Activated CD8-positive, alpha-beta memory T cell treated with anti-CD3 and anti-CD28 coated beads for 36 hours (primary cell): Measurements from ENCODE around the gene PER2. TPM values are rescaled to one million over a fixed set of nuclear protein-coding genes. Genes with fewer than 3 reads are reported as not detected.
"Not testable (repeated sequence)": the region's sequence is repeated elsewhere in the genome, so short reads cannot be mapped to it uniquely, and the experiment has no call there.

Source experiments
- CTCF ChIA-PET: fragments of 350-600 bp; sonication (Branson Sonifier 250); formaldehyde crosslinking; loops from one replicate; lab custom pipeline; 2021; ENCODE audit warnings: antibody characterized with exemption; lab: Charles Lee
- POLR2A ChIA-PET: fragments of 350-600 bp; sonication (Branson Sonifier 250); formaldehyde crosslinking; loops from one replicate; lab custom pipeline; 2021; ENCODE audit warnings: antibody characterized with exemption; lab: Charles Lee
- total RNA-seq, 2 experiments: library from RNA; stranded (reverse); gene quantifications; one replicate each; pipeline ENCODE4 v1.2.3, GENCODE V29; 2021

PER2 gene
- total RNA-seq, 2 experiments from 2014 or later: 12.6 to 14.0 TPM

- POLR2A ChIA-PET: no interaction called here
Measured at GRCh38 chr2:238314576-238314975, 26.2 kb upstream of the PER2 start.

DNA sequence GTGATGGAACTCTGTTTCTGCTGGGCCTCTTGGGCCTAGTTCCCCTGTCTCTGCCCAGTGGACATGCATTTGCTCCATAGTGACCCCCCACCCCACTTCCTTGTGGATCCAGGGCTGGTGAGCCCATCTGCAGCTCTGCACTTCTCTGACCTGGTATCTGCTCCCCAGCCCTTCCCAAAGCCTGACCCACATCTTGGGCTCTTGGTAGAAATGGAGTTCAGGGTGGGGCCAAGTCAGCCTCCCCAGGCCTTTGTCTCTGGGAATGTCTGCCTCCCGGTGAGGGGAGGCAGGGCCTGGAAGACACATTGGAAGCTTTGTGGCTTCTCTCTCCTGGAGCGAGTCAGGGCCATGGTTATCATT, 25.6 kb upstream of the PER2 start:
- ChIA-PET CTCF (interaction anchor here (0.7 kb wide), 1 partner anchor 57 kb away, joined by 4 read pairs; no protein-coding TSS in a partner anchor), POLR2A (no interaction called here)

More at GRCh38 chr2:238314576-238314975, 26.2 kb upstream of the PER2 start:
- CTCF ChIA-PET: interaction anchor here (0.6 kb wide), 1 partner anchor 1737 kb away, joined by 3 read pairs; no protein-coding TSS in a partner anchor

DNA sequence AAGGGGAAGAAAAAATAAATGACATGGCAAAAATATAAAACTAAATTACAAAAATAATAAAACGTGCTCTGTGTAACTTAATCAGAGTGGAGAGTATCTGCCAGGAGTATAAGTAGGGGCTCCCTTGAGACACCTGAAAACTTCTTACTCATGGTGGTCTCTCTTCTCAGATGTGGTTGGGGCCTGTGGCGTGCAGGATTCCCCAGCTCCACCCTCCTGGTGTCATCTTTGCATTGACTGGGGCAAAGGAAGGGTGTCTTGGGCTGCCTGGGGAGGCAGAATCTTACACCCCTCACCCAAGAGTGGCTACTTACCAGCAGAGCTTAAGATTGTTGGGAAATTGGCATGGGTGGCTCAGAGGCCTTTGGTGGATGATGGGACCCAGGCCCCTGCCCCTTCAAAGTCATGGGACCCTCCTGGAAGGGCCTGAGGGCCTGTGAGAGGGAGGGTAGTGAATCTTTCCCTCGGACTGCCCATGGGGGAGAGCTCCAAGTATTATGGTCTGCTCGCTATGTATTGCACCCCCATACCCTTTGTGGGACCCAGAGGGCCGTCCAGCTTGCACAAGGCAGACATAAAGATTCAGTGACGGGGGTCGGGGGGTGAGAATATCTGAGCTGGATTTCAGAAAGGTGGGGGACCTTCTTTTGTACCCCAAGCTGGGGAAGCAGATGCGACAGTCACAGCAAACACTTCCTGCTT, 25.0 kb upstream of the PER2 start:
- CTCF ChIA-PET: interaction anchor here (0.7 kb wide), 1 partner anchor 57 kb away, joined by 4 read pairs; no protein-coding TSS in a partner anchor
- POLR2A ChIA-PET: no interaction called here

- CTCF ChIA-PET, POLR2A ChIA-PET: not testable (repeated sequence)
Measured at GRCh38 chr2:238310721-238311120, 22.3 kb upstream of the PER2 start.

DNA sequence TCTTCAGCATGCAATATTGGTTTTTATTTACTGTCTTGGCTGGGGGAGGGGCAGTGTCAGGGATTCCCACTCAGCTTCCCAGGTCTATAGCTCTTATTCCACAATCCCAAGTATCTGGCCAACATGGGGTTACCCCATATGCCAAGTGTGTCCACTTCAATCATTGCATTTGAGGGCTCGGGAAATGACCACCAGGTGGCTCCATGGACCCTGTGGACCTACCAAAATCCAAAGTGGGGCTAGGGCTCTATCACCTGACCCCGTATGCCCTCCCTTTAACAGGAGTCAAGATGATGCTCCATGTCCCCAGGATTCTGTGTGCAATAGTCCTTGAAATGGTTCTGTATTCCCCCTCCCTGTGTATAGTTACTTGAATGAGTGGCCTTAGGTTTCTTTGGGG, 19.8 kb upstream of the PER2 start:
- POLR2A ChIA-PET: no interaction called here
- CTCF ChIA-PET: no interaction called here

GRCh38 chr2:238306672-238306998, 18.2 kb upstream of the PER2 start:
- CTCF ChIA-PET: no interaction called here
- POLR2A ChIA-PET: interaction anchor here (0.5 kb wide), 1 partner anchor 111 kb away, joined by 7 read pairs; no protein-coding TSS in a partner anchor

DNA sequence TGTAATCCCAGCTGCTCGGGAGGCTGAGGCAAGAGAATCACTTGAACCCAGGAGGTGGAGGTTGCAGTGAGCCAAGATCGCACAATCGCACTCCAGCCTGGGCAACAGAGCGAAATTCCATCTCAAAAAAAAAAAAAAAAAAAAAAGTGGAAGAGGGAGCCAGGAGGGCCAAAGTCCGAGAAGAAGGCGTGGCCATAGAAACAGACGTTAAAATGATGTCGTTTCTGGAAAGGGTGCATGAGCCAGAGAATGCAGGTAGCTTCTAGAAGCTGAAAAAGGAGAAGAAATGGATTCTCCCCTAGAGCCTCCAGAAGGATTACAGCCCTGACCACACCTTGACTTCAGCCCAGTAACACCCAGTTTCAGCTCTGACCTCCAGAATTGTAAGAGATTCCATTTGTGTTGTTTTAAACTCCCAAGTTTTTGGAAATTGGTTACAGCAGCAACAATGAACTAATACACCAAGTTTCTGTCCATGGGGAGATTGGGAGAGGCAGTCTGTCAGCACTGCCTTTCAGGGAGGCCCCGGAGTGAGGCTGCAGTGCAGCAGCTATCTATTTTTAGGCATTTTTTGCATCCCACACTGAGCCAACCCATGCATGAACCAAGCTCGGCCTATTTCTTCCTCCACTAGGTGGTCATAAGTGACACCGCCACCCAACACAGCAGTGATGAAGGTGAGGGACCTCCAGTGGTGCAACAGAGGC, 17.7 kb upstream of the PER2 start:
- POLR2A ChIA-PET: interaction anchor here (0.5 kb wide), 1 partner anchor 110 kb away, joined by 7 read pairs; no protein-coding TSS in a partner anchor
- CTCF ChIA-PET: no interaction called here

DNA sequence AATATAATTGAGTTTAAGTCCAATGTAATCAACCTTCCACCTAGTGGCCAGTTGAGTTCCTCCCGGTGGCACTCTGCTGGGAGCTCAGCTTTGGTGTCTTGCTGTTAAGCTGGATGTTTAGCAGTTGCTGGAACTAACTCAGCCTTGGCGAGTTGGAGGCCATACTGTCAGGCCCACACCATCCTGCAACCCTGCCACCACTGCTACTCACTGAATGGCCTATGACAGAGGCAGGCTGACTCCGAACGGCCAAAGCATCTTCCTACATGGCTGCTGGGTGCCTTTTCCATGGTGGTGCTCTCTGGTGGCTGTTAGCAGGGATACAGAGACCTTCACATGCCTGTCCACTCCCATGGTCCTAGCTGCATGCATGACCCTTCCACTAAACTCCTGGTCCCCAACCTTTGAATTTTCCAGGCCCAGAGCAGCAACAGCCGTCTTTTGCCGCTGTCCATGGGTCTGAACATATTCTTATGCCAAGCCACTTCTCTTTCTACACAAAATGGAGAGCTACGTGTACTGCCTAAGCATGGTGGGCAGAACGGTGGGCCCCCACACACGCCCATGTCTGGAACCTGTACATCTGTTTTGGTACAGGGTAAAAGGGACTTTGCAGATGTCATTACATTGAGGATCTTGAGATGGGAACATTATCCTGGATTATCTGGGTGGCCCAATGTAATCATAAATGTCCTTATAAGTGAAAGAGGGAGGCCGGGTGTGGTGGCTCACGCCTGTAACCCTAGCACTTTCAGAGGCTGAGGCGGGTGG, 16.9 kb upstream of the PER2 start:
- ChIA-PET POLR2A (no interaction called here), CTCF (no interaction called here)

GRCh38 chr2:238304116-238304515, 15.7 kb upstream of the PER2 start:
- CTCF ChIA-PET: no interaction called here
- POLR2A ChIA-PET: no interaction called here

- ChIA-PET CTCF (no interaction called here), POLR2A (no interaction called here)
Measured at GRCh38 chr2:238302751-238303150, 14.3 kb upstream of the PER2 start.

- ChIA-PET POLR2A (no interaction called here), CTCF (no interaction called here)
Measured at GRCh38 chr2:238302087-238302486, 13.7 kb upstream of the PER2 start.

- POLR2A ChIA-PET: no interaction called here
Measured at GRCh38 chr2:238299803-238300202, 11.4 kb upstream of the PER2 start.

GRCh38 chr2:238296638-238297457, 8.4 kb upstream of the PER2 start:
- ChIA-PET POLR2A (no interaction called here), CTCF (no interaction called here)

More at GRCh38 chr2:238299803-238300202, 11.4 kb upstream of the PER2 start:
- CTCF ChIA-PET: no interaction called here

- CTCF ChIA-PET: no interaction called here
- POLR2A ChIA-PET: no interaction called here
Measured at GRCh38 chr2:238295144-238296112, 7.0 kb upstream of the PER2 start.

- ChIA-PET POLR2A (no interaction called here), CTCF (no interaction called here)
Measured at GRCh38 chr2:238294393-238295143, 6.2 kb upstream of the PER2 start.

DNA sequence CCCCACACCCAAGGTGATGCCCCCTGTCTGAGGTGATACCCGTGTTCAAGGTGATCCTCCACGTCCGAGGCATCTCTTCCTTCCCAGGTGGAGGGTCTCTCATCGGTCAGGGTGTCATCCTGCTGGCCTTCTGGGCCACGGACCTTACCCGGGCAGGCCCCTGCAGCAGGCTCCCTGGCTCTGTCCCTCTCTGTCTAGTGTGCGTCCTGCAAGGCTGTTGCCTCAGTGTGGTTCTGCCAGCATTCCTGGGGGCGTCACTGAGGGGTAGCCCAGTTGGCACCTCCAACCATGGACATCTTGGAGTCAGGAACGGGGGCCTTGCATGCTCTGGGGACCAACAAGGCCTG, 5.6 kb upstream of the PER2 start:
- ChIA-PET POLR2A (no interaction called here), CTCF (no interaction called here)

DNA sequence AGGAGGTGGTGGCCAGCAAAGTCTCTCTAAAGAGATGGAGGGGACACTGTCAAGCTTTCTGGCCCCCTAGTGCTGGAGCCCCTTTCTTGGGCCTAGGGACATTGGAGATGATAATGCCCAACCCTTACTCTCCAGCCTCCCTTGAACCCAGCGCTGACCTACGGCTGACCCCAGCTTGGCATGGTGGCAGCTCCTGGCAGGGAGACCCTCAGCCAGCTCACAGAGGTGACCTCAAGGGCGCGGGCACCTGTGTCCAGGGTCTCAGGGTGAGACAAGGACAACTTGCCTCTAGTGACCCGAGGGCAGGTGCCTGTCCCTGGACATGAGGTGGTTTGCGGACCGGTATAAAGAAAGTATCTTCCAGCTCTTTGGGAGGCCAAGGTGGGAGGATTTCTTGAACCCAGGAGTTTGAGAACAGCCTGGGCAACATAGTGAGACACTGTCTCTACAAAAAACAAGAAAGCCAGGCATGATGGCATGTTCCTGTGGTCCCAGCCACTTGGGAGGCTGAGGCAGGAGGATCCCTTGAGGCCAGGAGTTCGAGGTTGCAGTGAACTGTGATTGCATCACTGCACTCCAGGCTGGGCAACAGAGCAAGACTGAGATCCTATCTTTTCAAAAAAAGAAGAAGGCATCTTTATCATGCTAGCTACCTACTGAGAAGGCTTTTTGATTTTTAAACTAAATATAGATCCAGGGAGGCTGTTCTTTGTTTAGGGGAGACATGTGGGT, 3.3 kb upstream of the PER2 start:
- POLR2A ChIA-PET: interaction anchor here (0.6 kb wide), 1 partner anchor 149 kb away, joined by 3 read pairs; no protein-coding TSS in a partner anchor
- CTCF ChIA-PET: no interaction called here
